ENCODE results near the gene CIZ1. TPM values are rescaled to one million over a fixed set of nuclear protein-coding genes. Genes with fewer than 3 reads are reported as not detected.

CIZ1 gene
- total RNA-seq, 2 donors from 2014 or later: 58.4 to 61.6 TPM

- intact Hi-C loops (cut with DNase I): no loop called here
- Histone ChIP-seq H3K27me3 (no peaks in the 10 kb centered on the region), H3K4me3 (no peak overlapping the region), H3K4me1 (peaks cover 62% of the 10 kb centered on the region), H3K9me3 (no peaks in the 10 kb centered on the region), H3K27ac (peak overlapping the region; percentile 79 to 95 (median 92)), H3K36me3 (replicated peaks in 1 of 2; ENCODE audit: insufficient read depth in 1 of 2, low read depth in 2 of 2) (peaks cover 0 to 6% of the 10 kb centered on the region in 2 donors)
- 84 to 85% methylated on average over 14 to 16 of the region's 16 CpGs for WGBS, 2 donors
- peak in 2 of 4 donors; percentile 3 to 22 for DNase-seq
- ATAC-seq: no peak
- no peak for TF ChIP-seq CTCF (IDR thresholded peaks at IDR 0.05)
- no peak for TF ChIP-seq POLR2A (IDR thresholded peaks at IDR 0.05)
Measured at GRCh38 chr9:128116104-128117083, 75.0 kb downstream of the CIZ1 start.

Other genes with a start within 250 kb of the CIZ1 start
- 10 to 100 TPM; 41.9 to 42.0 TPM for gene EEIG1, start 210.6 kb downstream of the CIZ1 start, total RNA-seq
- 1 to 10 TPM; 1.3 to 4.9 TPM for gene NAIF1, start 124.3 kb downstream of the CIZ1 start, total RNA-seq
- gene SLC25A25, start 123.3 kb downstream of the CIZ1 start, total RNA-seq: 10 to 100 TPM; 31.4 to 36.6 TPM
- gene PTGES2, start 63.8 kb downstream of the CIZ1 start, total RNA-seq: 100 to 1,000 TPM in 1 of 2 donors, 10 to 100 TPM in 1; 55.8 to 145 TPM
- 10 to 100 TPM in 1 of 2 donors, 1 to 10 TPM in 1; 4.9 to 24.6 TPM for gene LCN2, start 42.1 kb downstream of the CIZ1 start, total RNA-seq
- gene BBLN, start 31.3 kb downstream of the CIZ1 start, total RNA-seq: 100 to 1,000 TPM; 113 to 129 TPM
- gene DNM1, start 11.8 kb upstream of the CIZ1 start, total RNA-seq: 10 to 100 TPM; 13.0 to 29.0 TPM
- 100 to 1,000 TPM in 1 of 2 donors, 10 to 100 TPM in 1; 53.2 to 138 TPM for gene GOLGA2, start 84.4 kb upstream of the CIZ1 start, total RNA-seq
- 10 to 100 TPM; 14.5 to 20.1 TPM for gene SWI5, start 84.7 kb upstream of the CIZ1 start, total RNA-seq
- 10 to 100 TPM in 1 of 2 donors, 1 to 10 TPM in 1; 6.3 to 11.4 TPM for gene TRUB2, start 130.9 kb upstream of the CIZ1 start, total RNA-seq
- 10 to 100 TPM; 37.4 to 89.7 TPM for gene COQ4, start 131.3 kb upstream of the CIZ1 start, total RNA-seq
- 10 to 100 TPM; 15.0 to 17.1 TPM for gene SLC27A4, start 149.0 kb upstream of the CIZ1 start, total RNA-seq
- 10 to 100 TPM; 15.6 to 23.4 TPM for gene URM1, start 179.8 kb upstream of the CIZ1 start, total RNA-seq
- 10 to 100 TPM; 28.0 to 42.0 TPM for gene CERCAM, start 229.3 kb upstream of the CIZ1 start, total RNA-seq